GM21390 (cell line): ENCODE measurements around the gene GTF2F2.
"Not testable (repeated sequence)": the region's sequence is repeated elsewhere in the genome, so short reads cannot be mapped to it uniquely, and the experiment has no call there.

ENCODE experiments used
- ATAC-seq: cut with Tn5 transposase; IDR thresholded peaks from one replicate; pipeline ENCODE4 v1.9.1; 2021; ENCODE audit not compliant: unreplicated experiment

GTF2F2 gene

DNA sequence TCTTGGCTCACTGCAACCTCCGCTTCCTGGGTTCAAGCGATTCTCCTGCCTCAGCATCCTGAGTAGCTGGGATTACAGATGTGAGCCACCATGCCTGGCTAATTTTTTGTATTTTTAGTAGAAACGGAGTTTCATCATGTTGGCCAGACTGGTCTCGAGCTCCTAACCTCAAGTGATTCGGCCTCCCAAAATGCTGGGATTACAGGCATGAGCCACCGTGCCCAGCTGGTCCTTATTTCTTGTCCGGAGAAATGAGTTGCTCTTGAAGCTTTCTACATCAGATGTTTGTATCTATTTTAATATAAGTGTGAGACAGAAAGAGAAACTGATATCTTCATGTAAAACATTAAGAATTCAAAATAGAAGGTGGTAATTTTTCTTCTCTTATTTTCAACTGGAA is 124.4 kb downstream of the GTF2F2 start:
- not testable (repeated sequence) for ATAC-seq

DNA sequence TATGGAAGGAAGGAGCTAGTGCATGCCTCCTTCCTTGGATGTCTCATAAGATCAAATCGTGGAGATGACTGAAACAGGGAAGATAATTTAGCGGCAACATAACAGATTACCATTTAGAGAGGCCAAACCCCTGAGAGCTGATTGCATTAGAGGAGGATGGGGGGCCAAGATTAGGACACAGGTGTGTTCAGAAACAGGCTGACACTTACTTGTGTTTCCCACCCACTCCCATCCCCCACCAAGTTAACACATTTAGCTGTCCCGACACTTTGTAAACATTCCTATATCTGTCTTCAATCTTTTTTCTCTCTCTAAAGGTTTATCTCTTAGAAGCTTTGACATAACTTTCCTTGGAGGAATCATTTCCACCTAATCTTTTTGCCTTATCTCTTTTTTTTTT is 129.4 kb downstream of the GTF2F2 start:
- ATAC-seq: no peak

DNA sequence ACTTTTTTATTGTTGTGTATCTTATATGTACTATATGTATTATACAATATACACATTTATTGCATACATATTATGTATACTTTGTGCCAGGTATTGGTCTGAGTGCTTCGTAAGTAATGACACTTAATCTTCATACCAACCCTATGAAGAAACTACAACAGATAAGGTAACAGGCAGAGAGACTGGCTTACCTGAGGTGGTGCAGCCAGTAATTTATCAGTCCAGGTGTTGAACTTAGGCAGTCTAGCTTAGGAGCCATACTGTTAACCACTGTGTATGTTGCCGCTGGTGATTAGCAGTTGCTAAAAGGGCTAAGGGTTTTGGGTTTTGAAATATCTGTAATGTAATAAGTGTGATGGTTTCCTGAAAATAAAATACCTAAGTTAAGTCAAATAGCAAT is 134.1 kb downstream of the GTF2F2 start:
- ATAC-seq: no peak

DNA sequence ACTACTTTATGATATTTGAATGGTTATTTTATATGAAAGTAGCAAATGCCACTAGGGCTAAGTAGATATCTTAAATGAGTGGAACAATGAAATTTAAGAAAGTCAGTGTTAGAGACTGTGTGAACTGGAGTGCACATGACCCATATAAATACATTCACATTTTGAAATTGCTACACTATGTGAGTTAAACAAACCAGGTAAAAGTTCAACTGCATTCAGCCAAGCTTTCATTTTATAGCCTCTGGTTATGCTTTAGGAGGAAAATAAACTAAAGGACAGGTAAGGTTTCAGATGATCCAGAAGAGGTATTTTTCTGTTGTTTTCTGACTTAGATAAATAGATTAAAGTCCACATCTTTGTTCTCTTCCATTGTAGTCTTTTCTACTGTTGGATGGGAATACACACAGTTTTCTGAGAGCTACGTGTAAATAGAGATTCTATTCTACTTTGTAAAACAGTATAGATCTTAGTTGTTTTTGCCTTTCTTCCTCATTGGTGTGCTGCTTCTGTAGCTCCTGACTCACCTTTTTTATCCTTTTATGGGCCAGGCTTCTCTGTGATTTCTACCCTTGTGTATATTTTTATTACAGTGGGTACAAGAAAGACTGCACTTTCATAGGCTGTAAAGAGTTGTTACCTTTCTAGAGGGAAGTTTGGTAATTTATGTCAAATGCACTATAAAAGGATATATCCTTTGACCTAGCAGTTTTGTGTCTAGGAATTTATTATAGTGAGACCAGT is 135.1 kb downstream of the GTF2F2 start:
- no peak for ATAC-seq

DNA sequence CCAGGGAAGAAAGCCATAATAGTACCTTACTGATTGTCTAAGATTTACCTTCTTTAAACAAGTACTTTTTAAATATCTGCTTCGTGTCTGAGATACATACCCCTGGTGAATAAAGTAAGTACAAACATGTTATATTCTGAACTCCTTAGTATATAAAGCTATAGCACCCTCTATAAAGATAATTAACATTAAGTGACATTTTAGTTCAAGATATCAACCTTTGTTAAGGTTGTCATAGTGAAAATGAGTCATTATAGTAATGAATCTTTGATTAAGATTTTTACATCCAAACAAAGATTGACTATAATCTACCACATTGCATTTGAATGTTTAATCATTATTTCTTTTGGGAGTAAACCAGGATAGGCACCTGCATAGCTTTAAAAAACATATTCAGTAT is 135.9 kb downstream of the GTF2F2 start:
- ATAC-seq: no peak

DNA sequence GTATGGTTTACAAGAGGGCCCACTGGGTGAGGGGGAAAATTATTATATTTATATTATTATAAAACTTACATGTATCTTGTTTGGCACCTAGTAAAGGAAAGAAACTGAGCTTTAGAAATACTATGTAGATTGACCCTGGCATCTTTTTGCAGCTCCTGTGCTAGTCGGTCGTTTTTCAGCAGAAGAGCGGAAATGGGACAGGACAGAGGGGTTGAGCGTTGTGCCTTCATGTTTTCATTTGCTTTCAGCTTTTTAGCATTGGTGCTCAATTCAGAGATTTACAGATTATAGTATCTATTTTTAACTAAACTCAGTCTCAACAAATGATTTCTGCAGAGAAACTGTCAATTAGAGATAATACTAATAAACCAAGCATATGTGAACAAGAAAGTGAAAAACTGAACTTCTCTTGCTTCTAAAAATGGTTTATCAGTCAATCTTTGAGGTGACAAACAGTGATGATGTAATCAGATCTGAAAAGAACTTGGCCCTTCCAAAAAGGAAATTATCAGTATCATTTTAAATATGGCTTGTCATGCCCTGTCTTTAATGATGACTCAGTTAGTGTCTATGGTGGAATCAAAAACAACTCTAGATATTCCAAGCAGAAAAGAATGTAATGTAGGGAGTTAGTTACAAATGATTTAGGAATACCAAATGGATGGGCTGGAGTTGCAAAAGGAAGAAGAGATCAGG is 137.5 kb downstream of the GTF2F2 start:
- no peak for ATAC-seq

DNA sequence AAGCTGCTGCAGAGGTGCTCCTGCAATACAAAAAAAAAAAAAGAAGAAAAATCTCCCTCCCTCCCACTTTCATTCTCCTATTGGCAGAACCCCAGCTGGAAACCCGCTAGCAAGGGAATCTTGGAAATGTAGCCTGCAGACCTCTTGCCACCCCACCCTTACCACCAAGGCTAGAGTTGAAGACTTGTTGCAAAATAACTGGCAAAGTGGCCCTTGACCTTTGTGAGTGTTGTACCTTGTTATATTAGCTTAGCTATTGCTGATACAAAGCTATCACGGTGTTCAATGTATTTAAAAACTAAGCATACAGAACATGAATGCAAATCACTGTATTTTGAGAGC is 138.0 kb downstream of the GTF2F2 start:
- ATAC-seq: no peak

DNA sequence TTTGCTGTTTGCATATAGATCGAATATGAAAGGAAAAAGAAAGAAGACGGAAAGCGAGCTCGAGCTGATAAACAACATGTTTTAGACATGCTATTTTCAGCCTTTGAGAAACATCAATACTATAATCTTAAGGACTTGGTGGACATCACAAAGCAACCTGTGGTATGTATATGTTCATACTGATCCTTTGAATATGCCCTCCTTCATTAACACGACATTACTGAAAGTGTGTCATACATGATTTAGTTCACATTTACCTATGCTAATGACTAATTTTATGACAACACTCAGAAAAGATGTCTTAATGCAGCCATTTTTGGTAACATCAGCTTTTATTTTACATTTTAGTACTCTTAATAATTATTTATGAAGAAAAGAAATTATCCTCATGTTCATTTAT is 146.9 kb downstream of the GTF2F2 start:
- ATAC-seq: no peak

DNA sequence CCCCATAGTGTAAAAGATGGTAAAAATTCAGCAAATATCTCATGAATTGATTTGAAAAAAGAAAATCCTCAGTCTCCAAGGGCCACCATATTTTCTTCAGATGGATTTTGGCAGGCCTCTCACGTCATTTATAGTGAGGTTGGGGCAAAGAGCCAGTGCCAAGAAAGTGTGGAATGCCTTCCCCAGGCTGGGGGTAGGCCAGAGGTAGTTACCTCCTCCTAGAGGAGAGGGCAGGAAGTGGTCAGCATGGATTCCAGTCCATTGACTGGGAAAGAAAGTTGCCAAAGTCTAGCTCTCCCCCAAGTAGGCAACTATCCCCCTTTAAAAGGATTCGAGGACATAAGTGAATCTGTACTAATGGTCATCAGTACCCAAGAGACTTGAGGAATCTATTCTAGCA is 148.9 kb downstream of the GTF2F2 start:
- no peak for ATAC-seq

DNA sequence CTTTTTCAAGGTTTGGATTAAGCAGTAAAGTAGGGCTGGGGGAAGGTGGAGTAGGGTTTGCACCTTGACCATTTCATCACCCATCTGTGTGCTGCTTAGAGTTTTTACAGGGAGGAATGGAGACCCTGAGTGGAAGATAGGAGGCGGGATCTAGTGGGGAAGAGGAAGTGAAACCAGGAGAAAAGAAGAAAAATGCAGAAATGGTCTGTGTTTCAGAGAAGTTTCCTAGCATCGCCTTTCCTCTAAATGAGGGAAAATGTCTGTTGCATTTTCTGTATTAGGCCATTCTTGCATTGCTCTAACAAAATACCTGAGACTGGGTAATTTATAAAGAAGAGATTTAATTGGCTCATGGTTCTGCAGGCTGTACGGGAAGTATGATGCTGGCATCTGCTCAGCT is 156.6 kb downstream of the GTF2F2 start:
- no peak for ATAC-seq

DNA sequence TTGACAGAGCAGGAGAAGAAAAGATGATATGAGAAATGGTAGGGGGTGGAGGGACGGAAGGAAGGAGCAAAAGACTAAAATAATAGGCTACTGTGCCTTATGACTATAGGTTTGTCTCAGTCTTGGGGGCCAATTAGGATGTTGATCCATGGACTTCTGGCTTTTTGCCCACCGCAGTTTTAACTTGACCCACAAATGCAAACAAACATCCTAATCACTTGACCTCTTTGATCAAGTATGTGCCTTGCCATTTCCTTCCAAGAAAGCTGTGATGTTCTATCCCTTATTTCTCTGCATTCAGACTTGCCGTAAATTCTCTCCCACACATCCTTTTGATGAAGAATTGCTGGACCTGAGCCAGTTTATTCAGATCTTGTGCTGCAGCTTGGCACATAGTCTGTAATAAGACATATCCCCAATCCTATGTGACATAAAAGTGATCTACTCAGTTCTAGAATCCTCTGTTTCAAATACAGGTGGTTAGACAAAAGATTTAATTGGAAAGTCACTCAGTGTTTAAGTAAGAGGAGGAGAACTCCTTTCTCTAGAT is 157.9 kb downstream of the GTF2F2 start:
- ATAC-seq: no peak

DNA sequence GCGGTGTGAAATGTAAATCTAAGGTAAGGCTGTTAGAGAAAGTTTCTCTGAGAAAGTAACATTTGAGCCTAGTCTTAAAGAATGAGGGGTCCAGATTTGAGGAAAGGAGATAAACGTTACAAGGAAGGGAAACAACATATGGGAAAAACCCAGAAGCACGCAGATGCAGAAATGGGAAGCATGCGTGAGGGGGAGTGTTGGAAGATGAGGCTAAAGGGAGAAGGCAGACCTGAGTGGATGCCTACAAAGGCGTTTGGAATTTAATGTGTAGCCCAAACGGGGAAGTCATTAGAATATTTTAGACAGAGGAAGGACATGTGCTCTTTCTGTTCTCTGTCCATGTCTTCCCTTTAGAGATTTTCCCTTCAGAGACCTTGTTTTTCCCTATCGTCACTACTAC is 159.7 kb downstream of the GTF2F2 start:
- ATAC-seq: no peak

DNA sequence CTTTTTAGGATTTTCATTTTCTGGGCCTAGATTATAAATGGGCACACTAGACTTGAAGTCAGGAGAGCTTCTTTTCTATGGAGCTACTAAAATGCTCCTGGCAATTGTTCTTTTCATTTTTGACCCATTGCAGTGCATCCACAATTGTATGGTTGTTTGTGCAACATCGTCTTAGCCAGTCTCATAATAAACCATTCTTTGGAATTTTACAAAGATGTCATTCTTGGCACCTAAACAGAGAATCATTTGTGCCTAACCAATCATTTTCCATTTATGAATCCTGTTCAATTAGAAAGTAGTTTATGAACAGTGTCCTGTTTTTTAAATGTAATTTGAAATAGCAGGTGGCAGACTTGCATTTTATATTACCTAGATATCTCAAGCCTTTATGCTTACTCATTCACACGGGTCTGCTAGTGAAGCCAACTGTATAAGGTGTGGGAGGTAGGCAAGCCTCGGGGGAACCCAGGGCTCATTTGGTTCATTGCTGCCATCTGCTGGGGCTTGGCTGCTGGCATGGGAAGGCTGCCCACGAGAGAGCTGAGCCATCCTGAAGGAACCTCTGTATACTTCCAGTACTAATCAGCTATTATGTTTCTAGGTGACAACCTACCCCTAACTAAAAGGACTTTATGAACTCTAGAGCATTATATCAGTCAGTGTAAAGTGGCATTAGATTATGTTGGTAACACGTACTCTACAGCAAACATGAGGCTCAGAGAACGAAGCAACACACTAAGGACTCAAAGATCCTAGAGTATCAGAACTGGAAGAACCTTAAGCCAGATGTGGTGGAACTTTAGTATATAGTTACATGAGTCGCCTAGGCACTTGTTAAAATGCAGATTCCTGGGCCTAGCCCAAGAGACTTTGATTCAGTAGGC is 160.7 kb downstream of the GTF2F2 start:
- ATAC-seq: peak; percentile 81

DNA sequence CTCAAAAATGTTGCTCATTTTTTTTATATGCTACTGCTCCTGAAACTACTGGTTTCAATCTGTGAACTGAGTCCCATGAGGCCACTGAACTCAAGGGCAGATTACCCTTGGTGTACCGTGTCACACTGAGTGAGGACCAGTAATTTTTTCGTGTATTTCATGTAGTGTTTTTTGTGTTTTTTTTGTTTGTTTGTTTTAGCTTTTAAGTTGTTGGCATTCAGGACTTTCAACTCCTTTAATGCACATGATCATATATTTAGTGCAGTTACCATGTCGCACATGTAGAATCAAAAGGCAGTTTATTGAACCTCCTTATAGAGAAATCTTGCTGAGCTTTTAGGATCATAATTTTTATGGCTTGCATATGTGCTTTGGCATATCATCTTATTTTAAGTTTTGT is 162.7 kb downstream of the GTF2F2 start:
- ATAC-seq: no peak

DNA sequence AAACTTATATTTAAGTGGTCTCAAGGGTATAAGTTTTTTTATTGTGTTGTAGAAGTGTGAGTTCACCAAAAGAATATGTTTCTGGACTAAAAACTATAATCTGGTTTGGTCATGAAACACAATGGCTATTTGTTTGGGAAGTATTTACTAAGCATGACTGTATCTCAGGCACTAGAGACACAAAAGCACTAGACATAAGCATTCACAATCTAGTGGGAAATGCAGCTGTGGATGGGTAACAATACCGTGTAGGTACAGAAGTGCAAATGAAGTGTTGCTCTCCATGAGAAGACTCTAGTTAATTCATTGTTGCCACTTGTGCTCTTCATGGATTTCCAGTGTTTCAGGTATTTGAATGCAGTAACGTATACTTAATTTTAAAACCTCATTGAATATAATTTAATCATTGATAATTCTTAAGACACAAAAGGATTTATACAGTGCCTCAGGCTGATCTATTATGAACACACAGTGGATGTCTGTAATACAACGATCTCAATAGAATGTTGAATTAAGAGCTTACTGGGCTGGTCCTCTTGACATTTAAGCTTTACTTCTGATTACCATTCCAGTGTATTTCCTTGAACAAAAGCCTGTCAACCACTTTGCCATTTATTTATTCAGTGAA is 169.7 kb downstream of the GTF2F2 start:
- no peak for ATAC-seq

DNA sequence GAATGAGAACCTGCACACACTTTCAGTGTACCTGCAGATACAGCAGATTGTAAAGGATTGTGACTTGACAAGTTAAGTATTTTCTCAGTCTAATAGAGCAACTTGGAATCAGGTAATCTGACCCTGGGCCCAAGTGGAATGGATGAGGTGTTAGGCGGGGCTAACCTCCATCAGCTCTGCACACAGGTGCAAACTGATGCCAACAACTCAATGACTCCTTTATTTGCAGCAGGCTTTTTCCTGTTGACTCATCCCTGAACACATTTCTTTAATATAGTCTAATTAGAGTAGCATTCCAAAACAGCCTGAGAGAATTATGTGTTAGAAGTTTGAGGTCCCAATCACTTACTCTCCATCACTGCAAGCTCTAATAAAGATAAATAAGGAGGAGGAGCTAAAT is 171.9 kb downstream of the GTF2F2 start:
- ATAC-seq: no peak

DNA sequence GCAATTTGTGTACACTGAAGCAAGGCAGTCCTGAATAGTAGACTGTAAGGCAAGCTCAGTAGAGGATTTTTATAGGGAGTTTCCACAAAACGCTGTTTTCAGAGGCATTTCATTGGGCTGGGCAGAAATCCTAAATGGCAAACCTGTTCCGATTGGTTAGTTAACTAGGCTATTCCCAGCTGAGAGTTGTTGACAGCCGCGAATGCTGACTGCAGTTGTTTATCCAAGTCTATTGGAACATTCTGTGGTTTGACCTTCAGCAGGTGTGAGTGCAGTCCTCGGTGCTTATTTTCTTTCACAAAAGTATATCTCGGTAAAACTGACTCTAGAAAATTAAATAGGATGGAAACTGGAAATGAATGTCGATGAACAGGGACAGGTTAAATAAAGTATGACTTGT is 175.2 kb downstream of the GTF2F2 start:
- no peak for ATAC-seq

DNA sequence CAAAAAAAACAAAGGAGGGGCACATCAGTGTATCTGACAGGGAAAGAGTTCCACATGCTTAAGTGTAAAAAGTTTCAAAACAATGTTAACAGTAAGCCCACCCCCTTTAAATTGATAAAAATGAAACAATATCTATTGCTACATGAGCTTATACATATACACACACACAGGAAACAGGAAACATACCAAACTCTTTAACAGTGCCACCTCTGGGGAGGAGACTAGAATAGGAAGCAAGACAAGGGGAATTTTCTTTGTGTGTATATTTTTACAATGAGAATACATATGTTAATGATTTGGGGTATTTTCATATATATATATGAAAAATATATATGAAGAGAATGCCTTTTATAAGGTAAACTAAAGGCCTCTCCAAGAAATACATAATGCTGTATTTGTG is 175.9 kb downstream of the GTF2F2 start:
- no peak for ATAC-seq

DNA sequence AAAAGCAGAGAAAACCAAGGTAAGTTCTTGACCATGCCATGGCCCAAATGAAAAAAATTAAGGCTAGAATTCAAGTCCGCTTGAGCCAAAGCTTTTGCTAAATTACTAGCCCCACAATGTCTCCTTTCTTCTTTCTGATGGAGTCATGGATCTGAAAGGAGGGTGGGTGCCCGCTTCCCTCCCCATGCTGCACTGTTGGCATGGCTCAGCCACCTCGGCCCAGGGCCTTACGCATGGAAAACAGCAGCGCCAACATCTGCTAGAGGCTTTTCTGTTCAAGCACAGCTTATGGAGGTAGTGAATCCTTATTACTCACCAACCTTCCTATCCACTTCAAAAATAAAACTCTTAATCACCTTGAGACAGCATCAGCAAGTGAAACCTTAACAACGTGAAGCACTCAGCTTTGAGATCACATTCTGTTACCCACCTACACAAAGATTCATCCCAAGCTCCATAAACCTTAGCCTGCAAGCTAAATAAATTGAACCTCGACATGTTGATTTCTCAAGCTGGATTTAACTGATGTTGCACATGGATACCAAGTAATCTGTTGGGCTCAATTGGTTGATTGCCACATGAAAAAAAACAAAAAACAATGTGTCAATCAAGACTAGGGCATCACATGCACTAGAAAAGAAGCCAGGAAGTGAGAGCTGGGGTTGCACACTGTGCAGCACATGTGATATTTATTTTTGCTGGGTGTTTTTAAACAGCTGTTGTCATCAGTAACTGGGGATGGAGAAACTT is 177.3 kb downstream of the GTF2F2 start:
- ATAC-seq: no peak

DNA sequence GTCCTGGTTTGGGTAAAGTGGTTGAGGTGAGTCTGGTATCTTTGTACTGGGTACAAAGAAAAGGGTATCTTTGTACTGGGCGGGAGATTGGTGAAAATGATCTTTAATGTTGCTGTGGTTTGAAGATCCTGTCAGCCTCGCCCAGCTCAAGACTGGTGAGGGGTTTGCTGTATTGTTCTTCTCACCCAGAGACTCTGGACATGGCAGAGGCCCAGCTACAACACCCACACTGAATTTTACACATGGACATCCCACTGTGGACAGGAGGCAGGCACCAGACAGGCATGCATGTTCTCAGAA is 177.8 kb downstream of the GTF2F2 start:
- no peak for ATAC-seq

DNA sequence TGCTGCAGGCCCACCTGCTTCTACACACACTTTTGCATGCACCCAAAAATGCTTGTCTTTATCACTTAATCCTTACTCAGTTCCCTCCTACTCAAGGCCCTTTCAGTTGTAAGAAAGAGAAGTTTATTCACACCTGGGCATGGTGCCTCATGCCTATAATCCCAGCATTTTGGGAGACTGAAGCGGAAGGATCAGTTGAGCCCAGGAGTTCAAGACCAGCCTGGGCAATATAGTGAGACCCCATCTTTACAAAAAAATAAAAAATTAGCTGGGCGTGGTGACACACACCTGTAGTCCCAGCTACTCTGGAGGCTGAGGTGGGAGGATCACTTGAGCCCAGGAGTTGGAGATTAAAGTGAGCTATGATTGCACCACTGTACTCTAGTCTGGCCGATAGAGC is 178.2 kb downstream of the GTF2F2 start:
- not testable (repeated sequence) for ATAC-seq
